A673 (cell line): Measurements from ENCODE around the gene ZNF860. TPM values are rescaled to one million over a fixed set of nuclear protein-coding genes. Genes with fewer than 3 reads are reported as not detected.

Experiments used
- BruUV-seq: library from RNA; stranded (reverse); fragments of 400-500 nt; replicated peaks from 2 replicates; lab custom pipeline; 2021; lab: Mats Ljungman, UMichigan
- CTCF ChIA-PET: fragments of 300-600 bp; sonication (Branson Sonifier 250); formaldehyde crosslinking; loops from one replicate; lab custom pipeline; 2022; ENCODE audit warnings: antibody characterized with exemption; lab: Charles Lee
- POLR2A ChIA-PET: fragments of 300-600 bp; sonication (Branson Sonifier 250); formaldehyde crosslinking; loops from one replicate; lab custom pipeline; 2022; ENCODE audit warnings: antibody characterized with exemption; ENCODE audit not compliant: low non-redundant PET; lab: Charles Lee
- DNase-seq: peaks from one replicate; pipeline ENCODE4 v3.0.0-alpha.2; 2015; ENCODE audit warnings: low spot score
- H3K27ac ChIP-seq: fragments of 200-600 bp; sonication (generic); 2 replicates; pipeline ENCODE4 v1.5.1; 2016; ENCODE audit warnings: mixed run types, low read depth, mild to moderate bottlenecking, mixed read lengths, antibody characterized with exemption, low read length; ENCODE audit not compliant: poor library complexity, severe bottlenecking
- H3K27me3 ChIP-seq: fragments of 200-600 bp; sonication (generic); replicated peaks from 2 replicates; pipeline ENCODE4 v1.6.1; 2017; ENCODE audit warnings: mixed run types, low read depth, mild to moderate bottlenecking, mixed read lengths, antibody characterized with exemption, low read length; ENCODE audit not compliant: insufficient read depth, poor library complexity
- H3K36me3 ChIP-seq: fragments of 200-600 bp; sonication (generic); 2 replicates; pipeline ENCODE4 v1.6.1; 2016; ENCODE audit warnings: mixed run types, mild to moderate bottlenecking, mixed read lengths, antibody characterized with exemption, low read length; ENCODE audit not compliant: insufficient read depth, poor library complexity, severe bottlenecking
- H3K4me1 ChIP-seq: fragments of 200-600 bp; sonication (generic); 2 replicates; pipeline ENCODE4 v1.6.1; 2017; ENCODE audit warnings: mixed run types, mild to moderate bottlenecking, mixed read lengths, antibody characterized with exemption, low read length; ENCODE audit not compliant: insufficient read depth, poor library complexity, severe bottlenecking
- H3K4me3 ChIP-seq: fragments of 200-600 bp; sonication (generic); 2 replicates; pipeline ENCODE4 v1.5.1; 2016; ENCODE audit warnings: low read depth, mixed run types, mild to moderate bottlenecking, mixed read lengths, low read length; ENCODE audit not compliant: poor library complexity, severe bottlenecking
- H3K9me3 ChIP-seq: fragments of 200-600 bp; sonication (generic); 2 replicates; pipeline ENCODE4 v1.6.1; 2016; ENCODE audit warnings: mixed run types, low read depth, mild to moderate bottlenecking, mixed read lengths, antibody characterized with exemption, low read length; ENCODE audit not compliant: poor library complexity, severe bottlenecking
- CTCF ChIP-seq: fragments of 300-800, 200-600 bp; sonication (generic); conservative IDR thresholded peaks from 2 replicates; pipeline ENCODE4 v1.5.1; 2017; ENCODE audit warnings: low read depth, mild to moderate bottlenecking, antibody characterized with exemption, low read length, moderate library complexity, mixed read lengths
- EZH2 ChIP-seq: fragments of 200-600 bp; sonication (generic); IDR thresholded peaks from 2 replicates; pipeline ENCODE4 v1.6.1; 2017; ENCODE audit warnings: borderline replicate concordance, low read depth, mild to moderate bottlenecking, mixed read lengths, antibody characterized with exemption, low read length; ENCODE audit not compliant: poor library complexity, severe bottlenecking
- intact Hi-C: fragments of 100-400 bp; cut with micrococcal nuclease; formaldehyde crosslinking; loops from one replicate; pipeline ENCODE4 v1.10.0; 2022; ENCODE audit not compliant: unreplicated experiment
- total RNA-seq: library from RNA; stranded (reverse); gene quantifications from 2 replicates; pipeline ENCODE4 v1.2.3, GENCODE V29; 2021

ZNF860 gene
- total RNA-seq, 1 experiment from 2014 or later = not detected

- H3K36me3 ChIP-seq = no peaks in the 10 kb centered on the region
- H3K9me3 ChIP-seq = no peaks in the 10 kb centered on the region
- H3K4me1 ChIP-seq = no peaks in the 10 kb centered on the region
- no peak overlapping the region for H3K4me3 ChIP-seq
- CTCF ChIA-PET = no interaction called here
- BruUV-seq = no TSS peak
- DNase-seq = no peak
- H3K27ac ChIP-seq = no peak overlapping the region
- POLR2A ChIA-PET = no interaction called here
- TF ChIP-seq EZH2 (no peak), CTCF (no peak)
- intact Hi-C loops = no loop called here
- H3K27me3 ChIP-seq = no peaks in the 10 kb centered on the region
Observed at GRCh38 chr3:31946484-31947081, 35.0 kb upstream of the ZNF860 start.

GRCh38 chr3:31947162-31947561, 34.4 kb upstream of the ZNF860 start:
- no TSS peak for BruUV-seq

GRCh38 chr3:31947671-31948091, 33.9 kb upstream of the ZNF860 start:
- POLR2A ChIA-PET = no interaction called here
- CTCF ChIA-PET = no interaction called here
- intact Hi-C loops = no loop called here
- no peaks in the 10 kb centered on the region for H3K4me1 ChIP-seq
- TF ChIP-seq EZH2 = no peak
- no peak for TF ChIP-seq CTCF
- H3K27ac ChIP-seq = no peak overlapping the region
- no peaks in the 10 kb centered on the region for H3K9me3 ChIP-seq
- no peak for DNase-seq
- no peaks in the 10 kb centered on the region for H3K36me3 ChIP-seq
- no peak overlapping the region for H3K4me3 ChIP-seq
- BruUV-seq = no TSS peak
- H3K27me3 ChIP-seq = no peaks in the 10 kb centered on the region

More at GRCh38 chr3:31947162-31947561, 34.4 kb upstream of the ZNF860 start:
- Histone ChIP-seq H3K9me3 (no peaks in the 10 kb centered on the region), H3K4me1 (no peaks in the 10 kb centered on the region), H3K27me3 (no peaks in the 10 kb centered on the region), H3K27ac (no peak overlapping the region), H3K36me3 (no peaks in the 10 kb centered on the region), H3K4me3 (no peak overlapping the region)
- TF ChIP-seq CTCF (no peak), EZH2 (no peak)
- DNase-seq = no peak
- intact Hi-C loops = no loop called here
- CTCF ChIA-PET = no interaction called here
- POLR2A ChIA-PET = no interaction called here
